NT2/D1 (cell line): Measurements from ENCODE around the gene SYNDIG1.

ENCODE experiments used
- DNase-seq: peaks from one replicate; pipeline ENCODE4 v3.0.0-alpha.2; 2011; ENCODE audit warnings: low read depth, low spot score
- H3K27me3 ChIP-seq: 2 replicates; pipeline ENCODE4 v1.6.0; 2011; ENCODE audit warnings: mild to moderate bottlenecking; ENCODE audit not compliant: insufficient read length, insufficient read depth
- H3K36me3 ChIP-seq: 2 replicates; pipeline ENCODE4 v1.6.1; 2011; ENCODE audit warnings: mild to moderate bottlenecking, low read length, mixed read lengths; ENCODE audit not compliant: insufficient read depth, insufficient read length
- H3K4me1 ChIP-seq: 2 replicates; pipeline ENCODE4 v1.5.1; 2011; ENCODE audit not compliant: insufficient read depth, insufficient read length
- H3K4me3 ChIP-seq: 2 replicates; pipeline ENCODE4 v1.5.1; 2011; ENCODE audit warnings: low read depth; ENCODE audit not compliant: insufficient read length
- H3K9ac ChIP-seq: 2 replicates; pipeline ENCODE4 v1.6.0; 2011; ENCODE audit warnings: low read depth; ENCODE audit not compliant: insufficient read length
- H3K9me3 ChIP-seq: 2 replicates; pipeline ENCODE4 v1.5.1; 2011; ENCODE audit warnings: mild to moderate bottlenecking, low read length; ENCODE audit not compliant: insufficient read depth
- SUZ12 ChIP-seq: IDR thresholded peaks from 2 replicates; pipeline ENCODE4 v1.6.1; 2011; ENCODE audit not compliant: insufficient read length, insufficient read depth; ENCODE audit errors: extremely low read depth
- YY1 ChIP-seq: IDR thresholded peaks from 2 replicates; pipeline ENCODE4 v1.6.1; 2011; ENCODE audit not compliant: insufficient read length, insufficient read depth
- ZNF274 ChIP-seq: IDR thresholded peaks from 2 replicates; pipeline ENCODE4 v1.6.1; 2011; ENCODE audit warnings: mild to moderate bottlenecking, low read depth, low read length

The SYNDIG1 gene

GRCh38 chr20:24543168-24543567, 73.7 kb downstream of the SYNDIG1 start:
- H3K9me3 ChIP-seq = peaks cover 15% of the 10 kb centered on the region; the same call in 1 of the 2 replicates
- peaks cover 25% of the 10 kb centered on the region for H3K36me3 ChIP-seq
- no peak for DNase-seq
- no peak overlapping the region for H3K9ac ChIP-seq
- TF ChIP-seq ZNF274 (no peak), SUZ12 (no peak), YY1 (no peak)
- H3K4me1 ChIP-seq = no peaks in the 10 kb centered on the region
- H3K4me3 ChIP-seq = no peak overlapping the region
- no peaks in the 10 kb centered on the region for H3K27me3 ChIP-seq

- Histone ChIP-seq H3K27me3 (no peaks in the 10 kb centered on the region), H3K9me3 (peaks cover 15% of the 10 kb centered on the region; the same call in 1 of the 2 replicates), H3K4me3 (no peak overlapping the region), H3K4me1 (no peaks in the 10 kb centered on the region), H3K9ac (no peak overlapping the region), H3K36me3 (peaks cover 25% of the 10 kb centered on the region)
- DNase-seq = no peak
- TF ChIP-seq SUZ12 (no peak), ZNF274 (no peak), YY1 (no peak)
Measured at GRCh38 chr20:24543741-24544140, 74.3 kb downstream of the SYNDIG1 start.

GRCh38 chr20:24544371-24544770, 74.9 kb downstream of the SYNDIG1 start:
- no peak for TF ChIP-seq YY1
- TF ChIP-seq ZNF274 = no peak
- no peak for TF ChIP-seq SUZ12
- H3K36me3 ChIP-seq = peaks cover 25% of the 10 kb centered on the region
- peaks cover 15% of the 10 kb centered on the region; the same call in 1 of the 2 replicates for H3K9me3 ChIP-seq
- no peak overlapping the region for H3K9ac ChIP-seq
- H3K4me3 ChIP-seq = no peak overlapping the region
- H3K4me1 ChIP-seq = no peaks in the 10 kb centered on the region
- no peaks in the 10 kb centered on the region for H3K27me3 ChIP-seq
- no peak for DNase-seq

- DNase-seq = no peak
- no peak for TF ChIP-seq SUZ12
- TF ChIP-seq YY1 = no peak
- TF ChIP-seq ZNF274 = no peak
- no peaks in the 10 kb centered on the region for H3K27me3 ChIP-seq
Measured at GRCh38 chr20:24545168-24545567, 75.7 kb downstream of the SYNDIG1 start.

GRCh38 chr20:24546232-24546892, 76.9 kb downstream of the SYNDIG1 start:
- DNase-seq = no peak
- Histone ChIP-seq H3K9ac (no peak overlapping the region), H3K4me3 (no peak overlapping the region), H3K4me1 (no peaks in the 10 kb centered on the region), H3K36me3 (peaks cover 25% of the 10 kb centered on the region), H3K27me3 (no peaks in the 10 kb centered on the region), H3K9me3 (peaks cover 15% of the 10 kb centered on the region; the same call in 1 of the 2 replicates)
- TF ChIP-seq SUZ12 = no peak
- no peak for TF ChIP-seq ZNF274
- no peak for TF ChIP-seq YY1

More at GRCh38 chr20:24545168-24545567, 75.7 kb downstream of the SYNDIG1 start:
- Histone ChIP-seq H3K4me1 (no peaks in the 10 kb centered on the region), H3K9ac (no peak overlapping the region), H3K36me3 (peaks cover 25% of the 10 kb centered on the region), H3K9me3 (peaks cover 15% of the 10 kb centered on the region; the same call in 1 of the 2 replicates), H3K4me3 (no peak overlapping the region)

GRCh38 chr20:24547967-24548366, 78.5 kb downstream of the SYNDIG1 start:
- no peak for TF ChIP-seq ZNF274
- TF ChIP-seq SUZ12 = no peak
- no peak for DNase-seq
- peaks cover 15% of the 10 kb centered on the region; the same call in 1 of the 2 replicates for H3K9me3 ChIP-seq
- H3K36me3 ChIP-seq = peaks cover 25% of the 10 kb centered on the region
- H3K9ac ChIP-seq = no peak overlapping the region
- H3K4me1 ChIP-seq = no peaks in the 10 kb centered on the region
- H3K27me3 ChIP-seq = no peaks in the 10 kb centered on the region
- no peak overlapping the region for H3K4me3 ChIP-seq

- no peaks in the 10 kb centered on the region for H3K27me3 ChIP-seq
- H3K9ac ChIP-seq = no peak overlapping the region
- no peak overlapping the region for H3K4me3 ChIP-seq
- H3K36me3 ChIP-seq = no peaks in the 10 kb centered on the region
- TF ChIP-seq ZNF274 (no peak), SUZ12 (no peak), YY1 (no peak)
- no peak for DNase-seq
- peaks cover 9% of the 10 kb centered on the region; the same call in 1 of the 2 replicates for H3K9me3 ChIP-seq
- peaks cover 3% of the 10 kb centered on the region for H3K4me1 ChIP-seq
Measured at GRCh38 chr20:24559114-24559732, 89.8 kb downstream of the SYNDIG1 start.
